Activated CD8-positive, alpha-beta memory T cell treated with anti-CD3 and anti-CD28 coated beads for 48 hours (primary cell): ENCODE data around the gene SMIM10.
"Not testable (repeated sequence)": the region's sequence is repeated elsewhere in the genome, so short reads cannot be mapped to it uniquely, and the experiment has no call there.

Experiments
- DNase-seq, 3 experiments: peaks; one replicate each; pipeline ENCODE4 v3.0.0-alpha.2; 2020; ENCODE audit warnings: low read depth in 2 of 3, low spot score in 2 of 3

The SMIM10 gene

GRCh38 chrX:135009838-135010237, 19.0 kb downstream of the SMIM10 start:
- no peak for DNase-seq

- no peak for DNase-seq
These were observed 20.1 kb downstream of the SMIM10 start for GRCh38 chrX:135010921-135011320.

- no peak for DNase-seq
These were observed 24.9 kb downstream of the SMIM10 start for GRCh38 chrX:135015523-135016245.

- DNase-seq, result not testable (repeated sequence)
These were observed 29.1 kb downstream of the SMIM10 start for GRCh38 chrX:135019890-135020289.

- DNase-seq, result not testable (repeated sequence)
These were observed 33.0 kb downstream of the SMIM10 start for GRCh38 chrX:135023791-135024190.

- no peak for DNase-seq
These were observed 33.7 kb downstream of the SMIM10 start for GRCh38 chrX:135024526-135024925.

GRCh38 chrX:135030207-135030963, 39.6 kb downstream of the SMIM10 start:
- DNase-seq, result not testable (repeated sequence)

- DNase-seq, result not testable (repeated sequence)
These were observed 50.6 kb downstream of the SMIM10 start for GRCh38 chrX:135041149-135042123.
